Keratinocyte (primary cell): ENCODE data around the gene EHBP1.

Source experiments
- CTCF ChIP-seq, 3 experiments: IDR thresholded peaks in 1 of 3; conservative IDR thresholded peaks in 1 of 3; optimal IDR thresholded peaks in 1 of 3; 2 replicates in 2 of 3; 3 replicates in 1 of 3; pipeline versions ENCODE3 to v1.5.1; 2011; ENCODE audit warnings: low read length in 3 of 3, mild to moderate bottlenecking in 3 of 3, moderate library complexity in 2 of 3, control low read depth in 1 of 3, inconsistent platforms in 1 of 3; ENCODE audit not compliant: insufficient read depth in 2 of 3; ENCODE audit errors: extremely low read depth in 1 of 3
- EZH2 ChIP-seq: IDR thresholded peaks from one replicate; pipeline ENCODE4 v1.6.1; 2012; ENCODE audit warnings: inconsistent platforms, mild to moderate bottlenecking, low read length, moderate library complexity

GRCh38 chr2:62854600-62855514 lies 149.3 kb downstream of the EHBP1 start:
- TF ChIP-seq CTCF (optimal IDR thresholded peaks at IDR 0.05 in 1 of 3, IDR thresholded peaks at IDR 0.05 in 1 of 3, conservative IDR thresholded peaks at IDR 0.05 in 1 of 3; ENCODE audit: extremely low read depth in 1 of 3, insufficient read depth in 2 of 3, low read length in 3 of 3): no peak
- TF ChIP-seq EZH2: no peak
